Nephron progenitor cell (in vitro differentiated cells): ENCODE measurements around the gene CNN3.

ENCODE experiments used
- DNase-seq: peaks from one replicate; pipeline ENCODE4 v3.0.0; 2021
- H3K27ac Mint-ChIP-seq: 2 replicates; pipeline ENCODE4 v1.8.0; 2021; ENCODE audit warnings: mild to moderate bottlenecking, moderate library complexity, mixed read lengths
- H3K27me3 Mint-ChIP-seq: 2 replicates; pipeline ENCODE4 v1.8.0; 2021; ENCODE audit warnings: mild to moderate bottlenecking, low read depth, mixed read lengths; ENCODE audit not compliant: poor library complexity
- H3K36me3 Mint-ChIP-seq: 2 replicates; pipeline ENCODE4 v1.8.0; 2021; ENCODE audit warnings: low read depth, mixed read lengths
- H3K4me1 Mint-ChIP-seq: 2 replicates; pipeline ENCODE4 v1.8.0; 2021; ENCODE audit warnings: mixed read lengths
- H3K4me3 Mint-ChIP-seq: 2 replicates; pipeline ENCODE4 v1.8.0; 2021; ENCODE audit warnings: mild to moderate bottlenecking, moderate library complexity, mixed read lengths
- H3K9me3 Mint-ChIP-seq: 2 replicates; pipeline ENCODE4 v1.8.0; 2021; ENCODE audit warnings: mild to moderate bottlenecking, moderate library complexity, mixed read lengths
- CTCF ChIP-seq: fragments of 200-600 bp; sonication (generic); IDR thresholded peaks from 2 replicates; pipeline ENCODE4 v1.5.0; 2021; ENCODE audit warnings: antibody characterized with exemption

The CNN3 gene

GRCh38 chr1:94852788-94853187 lies 74.1 kb downstream of the CNN3 start:
- TF ChIP-seq CTCF = no peak
- Mint-ChIP-seq H3K36me3 (no peaks in the 10 kb centered on the region), H3K27ac (no peak overlapping the region), H3K9me3 (no peaks in the 10 kb centered on the region), H3K4me3 (no peak overlapping the region), H3K27me3 (peaks cover 4% of the 10 kb centered on the region), H3K4me1 (no peaks in the 10 kb centered on the region)
- DNase-seq = no peak

- DNase-seq = no peak
- H3K4me1 Mint-ChIP-seq = no peaks in the 10 kb centered on the region
- H3K9me3 Mint-ChIP-seq = no peaks in the 10 kb centered on the region
Measured at GRCh38 chr1:94851571-94851970, 75.3 kb downstream of the CNN3 start.

More at GRCh38 chr1:94851571-94851970, 75.3 kb downstream of the CNN3 start:
- TF ChIP-seq CTCF = no peak
- Mint-ChIP-seq H3K27me3 (peaks cover 4% of the 10 kb centered on the region), H3K36me3 (no peaks in the 10 kb centered on the region), H3K27ac (no peak overlapping the region), H3K4me3 (no peak overlapping the region)
